GM18499 (cell line): ENCODE data around the gene BANF1.

Experiments used
- ATAC-seq: cut with Tn5 transposase; IDR thresholded peaks from one replicate; pipeline ENCODE4 v1.9.1; 2021; ENCODE audit warnings: moderate number of reproducible peaks; ENCODE audit not compliant: insufficient read depth, unreplicated experiment

The BANF1 gene

DNA sequence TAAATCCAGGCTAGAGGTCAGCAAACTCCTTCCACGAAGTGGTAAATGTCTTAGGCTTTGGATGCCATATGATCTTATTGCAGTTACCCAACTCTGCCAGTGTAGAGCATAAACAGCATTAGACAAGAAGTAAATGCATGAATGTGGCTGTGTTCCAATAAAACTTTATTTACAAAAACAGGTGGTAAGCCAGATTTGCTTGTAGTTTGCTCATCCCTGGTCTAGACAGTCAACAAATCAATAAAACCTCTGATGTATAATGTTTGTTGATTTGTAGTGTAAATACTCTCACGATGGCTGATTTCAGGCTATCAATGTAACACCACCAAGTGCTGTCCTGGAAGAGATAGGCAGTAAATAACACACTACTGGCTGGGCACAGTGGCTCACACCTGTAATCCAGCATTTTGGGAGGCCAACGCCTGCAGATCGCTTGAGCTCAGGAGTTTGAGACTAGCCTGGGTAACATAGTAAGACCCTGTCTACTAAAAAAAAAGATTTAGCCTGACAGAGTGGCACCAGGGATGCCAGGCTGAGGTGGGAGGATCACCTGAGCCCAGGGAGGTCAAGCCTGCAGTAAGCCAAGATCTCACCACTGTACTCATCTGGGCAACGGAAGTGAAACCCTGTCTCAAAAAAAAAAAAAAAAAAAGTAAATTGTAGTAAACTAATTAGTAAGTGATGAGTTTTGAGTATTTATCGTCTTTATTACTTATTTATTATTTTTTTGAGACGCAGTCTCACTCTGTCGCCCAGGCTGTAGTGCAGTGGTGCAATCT, 30.8 kb downstream of the BANF1 start:
- ATAC-seq: no peak

GRCh38 chr11:66035653-66036333, 33.5 kb downstream of the BANF1 start:
- ATAC-seq: no peak

GRCh38 chr11:66036334-66036710, 34.0 kb downstream of the BANF1 start:
- no peak for ATAC-seq

DNA sequence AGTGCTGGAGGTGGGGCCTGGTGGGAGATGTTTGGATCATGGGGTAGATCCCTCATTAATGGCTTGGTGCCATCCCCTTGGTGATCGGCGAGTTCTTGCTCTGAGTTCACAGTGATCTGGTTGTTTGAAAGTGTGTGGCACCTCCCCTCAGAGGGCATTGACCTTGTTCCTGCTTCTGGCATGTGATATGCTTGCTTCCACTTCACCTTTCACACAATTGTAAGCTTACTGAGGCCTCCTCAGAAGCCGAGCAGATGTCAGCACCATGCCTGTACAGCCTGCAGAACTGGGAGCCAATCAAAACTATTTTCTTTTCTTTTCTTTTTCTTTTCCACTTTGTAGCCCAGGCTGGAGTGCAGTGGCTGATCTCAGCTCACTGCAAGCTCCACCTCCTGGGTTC, 35.0 kb downstream of the BANF1 start:
- no peak for ATAC-seq

- no peak for ATAC-seq
Observed at GRCh38 chr11:66039765-66040164, 37.5 kb downstream of the BANF1 start.

GRCh38 chr11:66042227-66042995, 40.1 kb downstream of the BANF1 start:
- ATAC-seq: no peak

- no peak for ATAC-seq
Observed at GRCh38 chr11:66042996-66043906, 40.9 kb downstream of the BANF1 start.

GRCh38 chr11:66044757-66045156, 42.5 kb downstream of the BANF1 start:
- no peak for ATAC-seq

DNA sequence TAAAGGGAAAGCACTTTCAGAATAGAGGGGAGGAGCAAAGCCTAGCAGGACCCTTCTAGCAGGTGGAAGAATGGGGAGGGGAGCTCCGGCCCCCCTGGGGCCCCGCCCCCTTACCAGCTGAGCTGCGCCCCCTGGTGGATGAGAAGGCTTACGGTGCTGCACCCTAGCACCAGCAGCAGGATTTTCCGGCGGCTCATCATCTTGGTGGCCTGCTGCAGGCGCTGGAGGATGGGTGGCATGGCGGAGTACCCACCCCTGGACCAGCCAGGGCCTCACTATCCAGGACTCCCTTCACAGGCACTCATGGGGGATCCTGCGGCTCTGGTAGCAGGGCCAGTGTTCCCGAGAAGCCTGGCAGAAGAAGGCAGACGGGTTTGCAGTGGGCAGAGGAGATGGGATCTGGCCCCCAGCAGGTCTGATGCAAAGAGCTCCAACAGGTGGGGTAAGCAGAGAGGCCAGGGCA, 42.9 kb downstream of the BANF1 start:
- ATAC-seq: no peak

DNA sequence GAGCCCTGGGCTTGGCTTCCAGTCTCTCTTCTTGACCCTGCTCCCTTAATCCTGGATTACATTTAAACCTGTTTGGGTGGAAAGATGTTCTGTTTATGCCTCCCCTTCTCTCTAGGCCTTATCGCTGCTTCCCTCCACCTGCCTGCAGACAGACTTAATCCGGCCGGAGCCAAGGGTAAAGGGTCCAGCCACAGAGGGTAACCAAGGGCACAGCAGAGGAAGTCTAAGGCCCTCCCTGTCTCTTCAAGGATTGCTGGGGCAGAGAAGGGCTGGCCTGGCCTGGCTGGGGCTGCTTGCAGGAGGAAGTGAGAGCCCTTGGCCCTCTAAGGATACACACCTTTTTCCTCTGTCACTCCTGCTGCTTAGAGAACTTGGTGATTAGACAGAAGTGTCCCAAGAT, 44.6 kb downstream of the BANF1 start:
- ATAC-seq: no peak

DNA sequence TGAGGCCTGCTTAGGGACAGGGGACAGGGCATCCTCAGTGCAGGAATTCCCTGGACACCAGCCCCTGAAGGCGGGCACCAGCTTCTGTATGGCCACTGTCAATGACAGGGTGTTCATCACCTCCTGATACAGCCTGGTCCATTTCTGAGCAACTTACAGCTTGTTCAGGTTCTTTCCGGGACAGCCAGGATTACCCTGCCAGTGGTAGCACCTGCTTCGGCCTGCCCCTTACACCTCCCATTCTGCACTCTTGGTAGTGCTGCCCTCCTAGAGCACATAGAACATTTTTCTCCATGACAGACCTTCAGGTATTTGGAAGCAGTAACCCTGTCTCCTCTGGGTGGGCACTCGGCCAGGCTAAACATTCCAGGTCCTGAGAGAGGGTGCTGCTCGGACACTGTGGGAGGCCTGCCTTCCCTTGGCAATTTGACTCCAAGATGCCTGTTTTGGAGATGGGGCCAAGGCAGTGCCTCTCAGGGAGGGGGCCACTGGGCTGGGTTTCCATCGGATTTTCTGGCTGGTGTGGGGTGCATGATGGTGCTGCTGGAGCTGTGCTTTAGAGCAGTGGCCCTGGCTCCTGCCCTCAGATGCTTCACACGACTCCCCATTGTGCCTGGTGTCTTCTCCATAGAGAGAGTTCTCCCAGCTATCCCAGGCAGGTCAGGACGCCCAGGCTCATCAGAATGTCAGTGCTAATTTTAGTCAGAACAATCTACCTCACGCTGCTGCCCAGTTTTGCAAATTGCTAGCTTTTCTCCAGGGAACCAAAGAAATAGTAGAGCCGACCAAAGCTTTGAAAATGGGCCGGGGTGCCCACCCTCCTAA, 45.5 kb downstream of the BANF1 start:
- no peak for ATAC-seq

DNA sequence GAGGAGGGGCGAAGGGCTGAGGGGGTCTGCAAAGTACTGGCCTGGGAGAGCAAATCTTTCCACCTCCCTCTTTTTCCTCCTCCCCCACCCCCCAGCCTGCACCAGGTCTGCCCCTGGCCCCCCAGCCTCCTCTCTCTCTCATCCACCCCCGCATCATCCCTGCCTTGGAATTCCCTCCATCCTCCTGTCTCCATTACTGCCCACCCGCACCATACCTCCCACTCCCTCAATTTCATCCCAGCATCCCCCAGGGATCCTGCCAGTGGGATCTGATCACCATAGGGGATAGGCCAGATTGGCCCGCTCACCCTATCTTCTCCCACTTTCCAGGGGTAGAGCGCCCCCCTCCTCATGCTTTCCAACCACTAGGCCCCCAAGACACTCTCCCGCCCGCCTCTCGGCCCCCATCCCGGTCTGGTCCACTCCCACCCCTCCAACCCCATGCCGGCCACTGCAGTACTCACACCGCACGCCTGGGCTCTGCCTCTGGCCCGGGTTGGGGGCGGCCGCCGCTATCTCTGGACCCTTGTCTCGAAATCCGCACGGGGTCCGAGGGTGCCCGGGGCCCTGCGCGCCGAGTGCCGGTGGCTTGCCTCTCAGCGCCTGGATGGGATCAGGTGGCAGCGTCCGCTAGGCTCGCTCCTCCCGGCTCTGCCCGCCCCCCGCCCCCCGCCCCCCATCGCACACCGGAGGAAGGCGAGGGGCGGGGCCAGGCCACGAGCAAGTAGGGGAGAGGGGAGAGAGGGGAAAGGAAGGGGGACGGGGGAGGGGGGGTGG, 46.4 kb downstream of the BANF1 start, which contains the start of gene GAL3ST3:
Gene GAL3ST3, minus strand, starts transcription at position 615 of the 777 bp plus-strand sequence. CDS start 3,746 bp downstream, outside the sequence.
- ATAC-seq: no peak

GRCh38 chr11:66050581-66051231, 48.4 kb downstream of the BANF1 start:
- no peak for ATAC-seq

- ATAC-seq: no peak
Observed at GRCh38 chr11:66051371-66051765, 49.1 kb downstream of the BANF1 start.

GRCh38 chr11:66051766-66052663, 49.7 kb downstream of the BANF1 start, which contains the start of gene SF3B2:
Gene SF3B2, plus strand, starts transcription at chr11:66052364. Its CDS starts 21 bp downstream, at chr11:66052385.
- ATAC-seq: peak; percentile 80

DNA sequence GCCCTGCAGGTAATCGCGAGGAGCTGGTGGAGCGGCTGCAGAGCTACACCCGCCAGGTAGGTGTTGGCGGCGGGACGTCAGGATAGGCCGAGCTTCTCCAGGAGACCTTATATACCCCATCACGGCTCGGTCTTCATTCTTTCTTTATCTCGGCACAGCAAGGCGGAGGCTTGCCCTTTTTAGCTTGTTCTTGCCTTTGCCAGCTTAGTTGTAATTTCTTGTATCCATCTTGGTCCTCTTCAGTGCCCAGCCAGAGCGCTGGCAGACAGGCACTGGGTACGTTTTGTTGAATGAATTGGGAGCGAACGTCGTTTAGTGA, 50.3 kb downstream of the BANF1 start:
- ATAC-seq: no peak
